RCC 7860 (cell line): ENCODE measurements around the gene STAC3.

Experiments
- DNase-seq: peaks from one replicate; pipeline ENCODE4 v3.0.0-alpha.2; 2015; ENCODE audit warnings: low spot score
- FAIRE-seq: peaks from 2 replicates; lab custom pipeline; 2012; peaks lifted over from hg19 to GRCh38; lab: Jason Lieb, UNC

Gene STAC3

GRCh38 chr12:57196439-57196838 is 54.5 kb downstream of the STAC3 start:
- no peak for FAIRE-seq
- DNase-seq, result no peak

DNA sequence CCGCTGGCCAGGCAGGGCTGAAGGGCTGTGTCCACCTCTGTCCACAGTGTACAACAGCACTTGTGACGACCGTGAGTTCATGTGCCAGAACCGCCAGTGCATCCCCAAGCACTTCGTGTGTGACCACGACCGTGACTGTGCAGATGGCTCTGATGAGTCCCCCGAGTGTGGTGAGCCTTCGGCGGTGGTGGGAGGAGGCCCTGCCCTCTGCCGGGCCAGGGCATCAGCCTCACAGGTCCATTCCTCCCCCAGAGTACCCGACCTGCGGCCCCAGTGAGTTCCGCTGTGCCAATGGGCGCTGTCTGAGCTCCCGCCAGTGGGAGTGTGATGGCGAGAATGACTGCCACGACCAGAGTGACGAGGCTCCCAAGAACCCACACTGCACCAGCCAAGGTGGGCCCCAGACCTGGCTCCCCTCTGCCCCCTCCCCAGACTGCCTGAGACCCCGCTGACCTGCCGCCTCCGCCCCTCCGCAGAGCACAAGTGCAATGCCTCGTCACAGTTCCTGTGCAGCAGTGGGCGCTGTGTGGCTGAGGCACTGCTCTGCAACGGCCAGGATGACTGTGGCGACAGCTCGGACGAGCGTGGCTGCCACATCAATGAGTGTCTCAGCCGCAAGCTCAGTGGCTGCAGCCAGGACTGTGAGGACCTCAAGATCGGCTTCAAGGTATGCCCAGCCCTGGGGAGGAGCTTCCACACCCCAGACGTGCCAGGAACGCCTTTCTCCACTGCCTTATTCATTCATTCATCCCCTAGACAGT is 55.2 kb downstream of the STAC3 start:
- FAIRE-seq (no peak), DNase-seq (no peak)

GRCh38 chr12:57195186-57195585 is 55.8 kb downstream of the STAC3 start:
- FAIRE-seq (no peak), DNase-seq (no peak)

DNA sequence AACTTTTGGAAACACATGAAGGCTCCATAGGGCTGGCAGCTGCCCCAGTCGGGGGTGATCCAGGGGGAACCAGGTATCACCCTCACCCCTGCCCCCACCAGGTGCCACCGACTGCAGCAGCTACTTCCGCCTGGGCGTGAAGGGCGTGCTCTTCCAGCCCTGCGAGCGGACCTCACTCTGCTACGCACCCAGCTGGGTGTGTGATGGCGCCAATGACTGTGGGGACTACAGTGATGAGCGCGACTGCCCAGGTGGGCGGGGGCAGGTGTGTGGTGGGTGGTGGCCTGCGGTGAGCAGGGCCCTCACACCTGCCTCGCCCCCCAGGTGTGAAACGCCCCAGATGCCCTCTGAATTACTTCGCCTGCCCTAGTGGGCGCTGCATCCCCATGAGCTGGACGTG is 56.7 kb downstream of the STAC3 start:
- DNase-seq (no peak), FAIRE-seq (no peak)

DNA sequence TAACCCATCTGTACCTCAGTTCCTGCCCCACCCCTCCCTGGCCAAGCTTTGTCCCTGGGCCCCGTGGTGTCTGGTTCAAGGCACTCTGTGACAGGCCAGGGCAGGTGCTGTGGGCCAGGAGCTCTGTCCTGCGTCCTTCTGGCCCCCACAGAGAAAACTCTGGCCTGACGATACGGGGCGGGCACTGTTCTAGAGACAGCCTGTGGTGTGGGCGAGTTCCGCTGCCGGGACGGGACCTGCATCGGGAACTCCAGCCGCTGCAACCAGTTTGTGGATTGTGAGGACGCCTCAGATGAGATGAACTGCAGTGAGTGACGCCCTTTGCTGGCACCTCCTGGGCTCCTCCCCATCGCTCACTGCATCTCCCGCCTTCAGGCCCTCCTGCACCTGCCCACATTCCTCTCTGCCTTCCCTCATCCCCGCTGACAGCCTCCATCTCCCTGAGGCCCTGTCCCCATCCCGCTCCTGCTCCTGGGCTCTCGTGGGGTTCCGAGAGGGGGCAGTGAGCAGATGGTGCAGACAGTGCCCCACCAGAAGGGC is 57.2 kb downstream of the STAC3 start:
- no peak for DNase-seq
- FAIRE-seq, result no peak
